IPS DF 6.9 (cell line): ENCODE measurements around the gene NEURL3.
"Not testable (repeated sequence)": the region's sequence is repeated elsewhere in the genome, so short reads cannot be mapped to it uniquely, and the experiment has no call there.

ENCODE experiments used
- DNase-seq: peaks from one replicate; pipeline ENCODE4 v3.0.0-alpha.2; 2013; ENCODE audit warnings: low read depth, low spot score
- H3K27ac ChIP-seq: one replicate; pipeline ENCODE4 v1.5.1; 2013; ENCODE audit warnings: low read length, control low read depth
- H3K27me3 ChIP-seq: 2 replicates; pipeline ENCODE4 v1.6.1; 2013; ENCODE audit warnings: mild to moderate bottlenecking, low read length; ENCODE audit not compliant: control insufficient read depth, insufficient read depth
- H3K36me3 ChIP-seq: 2 replicates; pipeline ENCODE4 v1.6.1; 2013; ENCODE audit warnings: low read length; ENCODE audit not compliant: control insufficient read depth, insufficient read depth
- H3K4me1 ChIP-seq: 2 replicates; pipeline ENCODE4 v1.6.1; 2013; ENCODE audit warnings: low read length; ENCODE audit not compliant: control insufficient read depth, insufficient read depth
- H3K4me3 ChIP-seq: 2 replicates; pipeline ENCODE4 v1.5.1; 2013; ENCODE audit warnings: mild to moderate bottlenecking, low read length
- H3K9me3 ChIP-seq: 2 replicates; pipeline ENCODE4 v1.6.1; 2013; ENCODE audit warnings: low read length, inconsistent platforms; ENCODE audit not compliant: control insufficient read depth, insufficient read depth
- WGBS: extraction: QIAGEN DNeasy Blood & Tissue Kit; methylation state at CpG from one replicate; pipeline ENCODE4 v1.1.7; 2013; ENCODE audit warnings: mixed read lengths, missing lambda C conversion rate; ENCODE audit not compliant: insufficient read length, insufficient coverage; 5-methylcytosine and 5-hydroxymethylcytosine counted together

NEURL3 gene

GRCh38 chr2:96506016-96506906 is 1.1 kb upstream of the NEURL3 start:
- H3K9me3 ChIP-seq: no peaks in the 10 kb centered on the region
- H3K4me1 ChIP-seq: peaks cover 1% of the 10 kb centered on the region; the same call in 1 of the 2 replicates
- H3K36me3 ChIP-seq: no peaks in the 10 kb centered on the region
- no peak for DNase-seq
- no peak overlapping the region for H3K4me3 ChIP-seq
- peaks cover 2% of the 10 kb centered on the region; the same call in 1 of the 2 replicates for H3K27me3 ChIP-seq
- no CpG with 5 or more reads among the region's 8 CpGs for WGBS
- no peak overlapping the region for H3K27ac ChIP-seq

DNA sequence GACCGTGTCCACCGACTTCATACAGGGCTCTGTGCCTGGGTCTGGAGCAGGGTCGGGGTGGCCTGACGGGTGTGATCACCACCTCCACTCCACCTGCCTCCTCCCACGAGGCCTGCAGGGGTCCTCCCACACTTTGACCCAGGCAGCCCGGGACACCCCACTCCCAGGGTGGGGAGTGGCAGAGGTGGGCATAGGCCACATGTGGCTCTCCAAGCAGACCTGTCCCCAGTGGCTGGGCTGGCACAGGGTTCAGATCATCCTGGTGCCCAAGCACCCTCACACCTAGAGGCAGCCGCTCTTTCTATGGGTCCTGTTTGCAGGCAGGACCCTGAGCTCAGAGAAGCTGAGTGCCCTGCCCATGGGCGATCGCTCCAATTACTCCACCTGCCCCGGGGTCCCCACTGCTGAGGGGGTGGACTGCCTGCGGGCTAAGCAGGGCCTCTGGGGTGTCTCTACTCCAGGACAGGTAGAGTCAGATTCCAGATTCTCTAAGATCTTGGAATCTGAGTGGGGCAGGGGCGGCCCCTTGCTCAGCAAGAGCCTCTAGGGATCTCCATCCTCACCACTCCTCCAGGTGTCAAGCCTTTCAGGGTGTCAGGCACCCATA is 1.4 kb downstream of the NEURL3 start:
- Histone ChIP-seq H3K27ac (no peak overlapping the region), H3K4me3 (no peak overlapping the region), H3K36me3 (no peaks in the 10 kb centered on the region), H3K27me3 (no peaks in the 10 kb centered on the region; the same call in 1 of the 2 replicates), H3K4me1 (peaks cover 1% of the 10 kb centered on the region; the same call in 1 of the 2 replicates), H3K9me3 (no peaks in the 10 kb centered on the region)
- DNase-seq: no peak
- no CpG with 5 or more reads among the region's 12 CpGs for WGBS

DNA sequence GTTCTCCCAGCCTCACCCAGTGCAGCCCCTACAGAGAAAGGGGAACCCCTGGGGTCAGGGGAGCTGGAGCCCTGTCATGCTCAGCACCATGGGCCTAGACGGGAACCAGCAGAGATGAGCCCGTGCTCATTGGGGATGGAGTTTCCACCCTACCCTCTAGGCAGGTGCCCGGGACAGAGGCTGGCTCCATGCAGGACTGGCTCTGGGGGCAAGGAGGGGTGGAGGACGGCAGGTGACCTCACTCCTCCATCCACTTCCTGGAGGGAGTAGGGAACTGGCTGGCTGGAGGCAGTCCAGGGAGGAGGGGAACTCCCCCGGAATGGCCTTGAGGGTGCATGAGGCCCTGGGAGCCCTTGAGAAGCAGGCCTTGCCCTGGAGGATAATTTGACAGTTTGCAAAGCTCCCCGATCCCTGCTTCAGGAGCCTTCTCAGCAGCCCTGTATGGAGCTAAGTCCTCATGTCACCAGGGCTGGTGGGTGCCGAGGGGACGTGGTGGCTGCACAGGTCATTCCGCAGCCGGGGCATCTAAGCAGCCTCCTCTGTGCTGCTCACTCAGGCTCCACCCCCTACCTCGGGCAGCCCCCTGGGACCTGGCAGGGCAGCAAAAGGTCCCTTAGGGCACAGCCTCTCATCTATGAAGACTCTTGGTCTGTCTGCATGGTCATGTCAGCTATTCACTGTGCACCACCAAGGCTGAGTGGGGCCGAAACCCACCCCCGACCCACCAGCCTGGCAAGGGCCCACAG is 2.1 kb downstream of the NEURL3 start:
- Histone ChIP-seq H3K36me3 (no peaks in the 10 kb centered on the region), H3K27me3 (no peaks in the 10 kb centered on the region), H3K9me3 (no peaks in the 10 kb centered on the region), H3K4me1 (peaks cover 1% of the 10 kb centered on the region; the same call in 1 of the 2 replicates), H3K27ac (no peak overlapping the region), H3K4me3 (no peak overlapping the region)
- no peak for DNase-seq
- no CpG with 5 or more reads among the region's 13 CpGs for WGBS

- Histone ChIP-seq H3K27me3 (no peaks in the 10 kb centered on the region), H3K9me3 (no peaks in the 10 kb centered on the region), H3K27ac (no peak overlapping the region), H3K4me3 (no peak overlapping the region), H3K36me3 (no peaks in the 10 kb centered on the region), H3K4me1 (no peaks in the 10 kb centered on the region)
- no CpG with 5 or more reads among the region's 16 CpGs for WGBS
- DNase-seq: no peak
Observed at GRCh38 chr2:96501886-96502810, 3.0 kb downstream of the NEURL3 start.

- H3K4me3 ChIP-seq: no peak overlapping the region
- no peaks in the 10 kb centered on the region for H3K9me3 ChIP-seq
- H3K4me1 ChIP-seq: no peaks in the 10 kb centered on the region
- no peaks in the 10 kb centered on the region for H3K36me3 ChIP-seq
- no peak for DNase-seq
- H3K27ac ChIP-seq: no peak overlapping the region
- H3K27me3 ChIP-seq: no peaks in the 10 kb centered on the region
- no CpG with 5 or more reads among the region's 2 CpGs for WGBS
Observed at GRCh38 chr2:96501471-96501874, 3.7 kb downstream of the NEURL3 start.

DNA sequence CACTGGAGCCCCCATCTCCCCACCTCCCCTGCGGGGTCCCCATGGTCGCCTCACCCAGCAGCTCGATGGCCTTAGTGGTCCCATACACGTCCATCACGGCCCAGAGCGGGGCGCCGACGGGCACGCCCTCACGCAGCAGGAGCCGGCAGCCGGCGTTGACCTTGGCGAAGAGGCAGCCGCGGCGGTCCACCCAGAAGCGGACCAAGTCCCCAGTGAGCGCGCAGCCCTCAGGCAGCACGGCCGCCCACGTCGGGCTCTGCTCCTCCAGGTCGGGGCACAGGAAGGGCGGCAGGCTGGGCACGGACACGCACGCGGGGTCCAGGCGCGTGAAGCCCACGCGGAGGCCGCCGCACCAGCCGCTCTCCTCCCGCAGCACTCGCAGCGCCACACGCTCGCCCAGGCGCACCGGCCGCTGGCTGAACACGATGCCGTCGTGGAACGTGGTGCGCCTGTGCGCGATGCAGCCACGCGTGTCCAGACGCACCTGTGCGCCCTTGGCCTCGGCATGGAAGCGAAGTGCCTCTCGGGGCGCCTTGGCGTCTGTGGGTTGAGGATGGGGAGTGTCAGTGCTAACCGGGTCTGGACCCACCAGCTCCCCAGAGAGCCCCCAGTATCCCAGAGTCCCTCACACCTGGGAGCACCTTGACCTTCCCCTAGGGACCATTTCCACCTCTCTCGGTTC is 4.6 kb downstream of the NEURL3 start:
- Histone ChIP-seq H3K36me3 (no peaks in the 10 kb centered on the region), H3K4me1 (no peaks in the 10 kb centered on the region), H3K27ac (no peak overlapping the region), H3K9me3 (no peaks in the 10 kb centered on the region), H3K27me3 (no peaks in the 10 kb centered on the region), H3K4me3 (no peak overlapping the region)
- no peak for DNase-seq
- WGBS: no CpG with 5 or more reads among the region's 64 CpGs

- WGBS: no CpG with 5 or more reads among the region's 15 CpGs
- no peaks in the 10 kb centered on the region for H3K4me1 ChIP-seq
- H3K36me3 ChIP-seq: no peaks in the 10 kb centered on the region
- H3K27ac ChIP-seq: no peak overlapping the region
- H3K27me3 ChIP-seq: no peaks in the 10 kb centered on the region
- no peak for DNase-seq
- H3K9me3 ChIP-seq: no peaks in the 10 kb centered on the region
- H3K4me3 ChIP-seq: no peak overlapping the region
Observed at GRCh38 chr2:96499061-96499960, 5.8 kb downstream of the NEURL3 start.

DNA sequence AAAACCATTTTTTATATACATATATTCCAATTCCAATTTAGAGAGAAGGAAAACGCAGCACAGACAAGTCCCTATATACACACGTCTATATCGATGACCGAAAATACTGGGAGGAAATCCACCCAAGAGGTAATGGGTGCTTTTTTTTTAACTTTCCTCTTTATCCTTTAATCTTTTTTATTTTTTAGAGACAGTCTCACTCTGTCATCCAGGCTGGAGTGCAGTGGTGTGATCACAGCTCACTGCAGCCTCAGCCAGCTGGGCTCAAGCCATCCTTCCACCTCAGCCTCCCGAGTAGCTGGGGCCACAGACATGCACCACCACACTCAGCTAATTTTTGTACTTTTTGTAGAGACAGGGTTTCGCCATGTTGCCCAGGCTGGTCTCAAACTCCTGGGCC is 6.5 kb downstream of the NEURL3 start:
- DNase-seq, H3K27ac ChIP-seq, H3K4me3 ChIP-seq, H3K4me1 ChIP-seq, H3K27me3 ChIP-seq, H3K9me3 ChIP-seq, H3K36me3 ChIP-seq: not testable (repeated sequence)
- no CpG with 5 or more reads among the region's 6 CpGs for WGBS

- H3K27ac ChIP-seq: no peak overlapping the region
- no peaks in the 10 kb centered on the region for H3K36me3 ChIP-seq
- no peak for DNase-seq
- no peaks in the 10 kb centered on the region for H3K9me3 ChIP-seq
- no peaks in the 10 kb centered on the region for H3K27me3 ChIP-seq
- no peak overlapping the region for H3K4me3 ChIP-seq
- no peaks in the 10 kb centered on the region for H3K4me1 ChIP-seq
- WGBS: no CpG with 5 or more reads among the region's 12 CpGs
Observed at GRCh38 chr2:96498021-96498431, 7.1 kb downstream of the NEURL3 start.
